Measurements from ENCODE around the gene FHOD1. TPM values are rescaled to one million over a fixed set of nuclear protein-coding genes. Genes with fewer than 3 reads are reported as not detected.

The FHOD1 gene
- polyA plus RNA-seq, 3 donors = 5.1 to 152 (median 5.5) TPM

GRCh38 chr16:67211674-67212073 lies 35.6 kb downstream of the FHOD1 start:
- Mint-ChIP-seq H3K4me3 (no peak overlapping the region), H3K4me1 (peaks cover 19% of the 10 kb centered on the region), H3K36me3 (peaks cover 6 to 7% of the 10 kb centered on the region in 2 donors), H3K27me3 (ENCODE audit: low read depth in 3 of 3) (peaks cover 0 to 7% (median 7%) of the 10 kb centered on the region in 3 donors), H3K9me3 (peaks cover 0 to 2% (median 0%) of the 10 kb centered on the region in 7 donors), H3K27ac (no peak overlapping the region)
- Histone ChIP-seq H3K4me2 (replicated peaks; ENCODE audit: extremely low read depth, low read length, poor library complexity, severe bottlenecking) (no peak overlapping the region), H3K4me3 (replicated peaks in 1 of 3; ENCODE audit: low read depth in 2 of 3, low read length in 3 of 3) (no peak overlapping the region), H3K36me3 (replicated peaks in 1 of 2; ENCODE audit: control insufficient read depth in 1 of 2, insufficient read depth in 2 of 2, low read length in 2 of 2) (peaks cover 0 to 2% of the 10 kb centered on the region in 2 donors), H4K20me1 (ENCODE audit: insufficient read depth, low read length) (no peaks in the 10 kb centered on the region), H3K9me3 (replicated peaks in 1 of 2; ENCODE audit: control insufficient read depth in 1 of 2, insufficient read depth in 1 of 2, low read length in 2 of 2) (no peaks in the 10 kb centered on the region), H3K79me2 (ENCODE audit: insufficient read depth, low read length) (no peaks in the 10 kb centered on the region), H3K9ac (ENCODE audit: insufficient read depth, low read length, poor library complexity, severe bottlenecking) (no peak overlapping the region), H3K4me1 (ENCODE audit: control insufficient read depth in 1 of 2, insufficient read depth in 2 of 2, low read length in 2 of 2) (peaks cover 6% of the 10 kb centered on the region in 2 donors), H3K27ac (ENCODE audit: low read depth in 1 of 2, low read length in 2 of 2) (no peak overlapping the region), H3K27me3 (ENCODE audit: control insufficient read depth in 2 of 2, insufficient read depth in 2 of 2, low read length in 2 of 2) (no peaks in the 10 kb centered on the region), H2AFZ (ENCODE audit: insufficient read depth, low read depth, low read length, poor library complexity, severe bottlenecking) (no peak overlapping the region)
- intact Hi-C loops (cut with micrococcal nuclease) = no loop called here
- no peak for DNase-seq
- 96% methylated on average over 7 of the region's 7 CpGs for WGBS (ENCODE audit: insufficient coverage)
- TF ChIP-seq, protein P1, sequence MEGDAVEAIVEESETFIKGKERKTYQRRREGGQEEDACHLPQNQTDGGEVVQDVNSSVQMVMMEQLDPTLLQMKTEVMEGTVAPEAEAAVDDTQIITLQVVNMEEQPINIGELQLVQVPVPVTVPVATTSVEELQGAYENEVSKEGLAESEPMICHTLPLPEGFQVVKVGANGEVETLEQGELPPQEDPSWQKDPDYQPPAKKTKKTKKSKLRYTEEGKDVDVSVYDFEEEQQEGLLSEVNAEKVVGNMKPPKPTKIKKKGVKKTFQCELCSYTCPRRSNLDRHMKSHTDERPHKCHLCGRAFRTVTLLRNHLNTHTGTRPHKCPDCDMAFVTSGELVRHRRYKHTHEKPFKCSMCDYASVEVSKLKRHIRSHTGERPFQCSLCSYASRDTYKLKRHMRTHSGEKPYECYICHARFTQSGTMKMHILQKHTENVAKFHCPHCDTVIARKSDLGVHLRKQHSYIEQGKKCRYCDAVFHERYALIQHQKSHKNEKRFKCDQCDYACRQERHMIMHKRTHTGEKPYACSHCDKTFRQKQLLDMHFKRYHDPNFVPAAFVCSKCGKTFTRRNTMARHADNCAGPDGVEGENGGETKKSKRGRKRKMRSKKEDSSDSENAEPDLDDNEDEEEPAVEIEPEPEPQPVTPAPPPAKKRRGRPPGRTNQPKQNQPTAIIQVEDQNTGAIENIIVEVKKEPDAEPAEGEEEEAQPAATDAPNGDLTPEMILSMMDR (IDR thresholded peaks at IDR 0.05) = no peak

- DNase-seq = no peak
- TF ChIP-seq, protein P1 (IDR thresholded peaks at IDR 0.05) = no peak
- Histone ChIP-seq H2AFZ (ENCODE audit: insufficient read depth, low read depth, low read length, poor library complexity, severe bottlenecking) (no peak overlapping the region), H3K4me3 (replicated peaks in 1 of 3; ENCODE audit: low read depth in 2 of 3, low read length in 3 of 3) (no peak overlapping the region), H3K79me2 (ENCODE audit: insufficient read depth, low read length) (no peaks in the 10 kb centered on the region), H4K20me1 (ENCODE audit: insufficient read depth, low read length) (no peaks in the 10 kb centered on the region), H3K4me1 (ENCODE audit: control insufficient read depth in 1 of 2, insufficient read depth in 2 of 2, low read length in 2 of 2) (no peaks in the 10 kb centered on the region), H3K9me3 (replicated peaks in 1 of 2; ENCODE audit: control insufficient read depth in 1 of 2, insufficient read depth in 1 of 2, low read length in 2 of 2) (no peaks in the 10 kb centered on the region), H3K9ac (ENCODE audit: insufficient read depth, low read length, poor library complexity, severe bottlenecking) (no peak overlapping the region), H3K4me2 (replicated peaks; ENCODE audit: extremely low read depth, low read length, poor library complexity, severe bottlenecking) (no peak overlapping the region), H3K27ac (ENCODE audit: low read depth in 1 of 2, low read length in 2 of 2) (no peak overlapping the region), H3K27me3 (ENCODE audit: control insufficient read depth in 2 of 2, insufficient read depth in 2 of 2, low read length in 2 of 2) (no peaks in the 10 kb centered on the region), H3K36me3 (replicated peaks in 1 of 2; ENCODE audit: control insufficient read depth in 1 of 2, insufficient read depth in 2 of 2, low read length in 2 of 2) (peaks cover 6 to 12% of the 10 kb centered on the region in 2 donors)
- Mint-ChIP-seq H3K36me3 (peaks cover 8 to 15% of the 10 kb centered on the region in 2 donors), H3K4me1 (peaks cover 6% of the 10 kb centered on the region), H3K27ac (peak overlapping the region in 1 of 7 donors; percentile 41), H3K27me3 (ENCODE audit: low read depth in 3 of 3) (peaks cover 0 to 7% (median 5%) of the 10 kb centered on the region in 3 donors), H3K4me3 (no peak overlapping the region), H3K9me3 (peaks cover 0 to 2% (median 0%) of the 10 kb centered on the region in 7 donors)
- intact Hi-C loops (cut with micrococcal nuclease) = no loop called here
- WGBS (ENCODE audit: insufficient coverage) = 97% methylated on average over 25 of the region's 25 CpGs
Observed at GRCh38 chr16:67210069-67210937, 37.0 kb downstream of the FHOD1 start.

All from CD14-positive monocyte (primary cell).